H9 (cell line): ENCODE data around the gene DARS1. TPM values are rescaled to one million over a fixed set of nuclear protein-coding genes. Genes with fewer than 3 reads are reported as not detected.

ENCODE experiments used
- DNase-seq: peaks from one replicate; pipeline ENCODE4 v3.0.0-alpha.2; 2017
- H2AFZ ChIP-seq: one replicate; pipeline ENCODE4 v1.6.1; 2013; ENCODE audit warnings: mild to moderate bottlenecking, low read length, control low read depth, moderate library complexity
- H2AK5ac ChIP-seq: 2 replicates; pipeline ENCODE4 v1.6.1; 2013; ENCODE audit warnings: low read length, control low read depth, mixed read lengths; ENCODE audit not compliant: insufficient read length
- H2BK120ac ChIP-seq: one replicate; pipeline ENCODE4 v1.6.1; 2013; ENCODE audit warnings: low read depth, mild to moderate bottlenecking, low read length, control low read depth, inconsistent platforms; ENCODE audit not compliant: poor library complexity, severe bottlenecking
- H2BK12ac ChIP-seq: 2 replicates; pipeline ENCODE4 v1.6.1; 2013; ENCODE audit warnings: low read length, control low read depth, mixed read lengths, low read depth; ENCODE audit not compliant: insufficient read length
- H2BK15ac ChIP-seq: 2 replicates; pipeline ENCODE4 v1.6.1; 2013; ENCODE audit warnings: low read depth, low read length, control low read depth
- H2BK20ac ChIP-seq: one replicate; pipeline ENCODE4 v1.6.1; 2013; ENCODE audit warnings: low read depth, mild to moderate bottlenecking, low read length, control low read depth, inconsistent platforms; ENCODE audit not compliant: poor library complexity, severe bottlenecking
- H2BK5ac ChIP-seq: 2 replicates; pipeline ENCODE4 v1.6.1; 2013; ENCODE audit warnings: low read length, control low read depth, mixed read lengths; ENCODE audit not compliant: insufficient read length
- H3K14ac ChIP-seq: 2 replicates; pipeline ENCODE4 v1.6.1; 2013; ENCODE audit warnings: low read length, control low read depth; ENCODE audit not compliant: insufficient read depth
- H3K18ac ChIP-seq: 2 replicates; pipeline ENCODE4 v1.6.1; 2013; ENCODE audit warnings: low read depth, mild to moderate bottlenecking, mixed read lengths, low read length, control low read depth; ENCODE audit not compliant: insufficient read length
- H3K23ac ChIP-seq: 2 replicates; pipeline ENCODE4 v1.6.1; 2013; ENCODE audit warnings: low read length, control low read depth, mixed read lengths, low read depth; ENCODE audit not compliant: insufficient read length
- H3K23me2 ChIP-seq: 2 replicates; pipeline ENCODE4 v1.6.1; 2013; ENCODE audit warnings: low read depth, mild to moderate bottlenecking, mixed read lengths, low read length, control low read depth; ENCODE audit not compliant: insufficient read length, poor library complexity, severe bottlenecking
- H3K27ac ChIP-seq: 2 replicates; pipeline ENCODE4 v1.5.1; 2013; ENCODE audit warnings: low read length, control low read depth, mixed read lengths, low read depth; ENCODE audit not compliant: insufficient read length
- H3K27me3 ChIP-seq: 2 replicates; pipeline ENCODE4 v1.6.1; 2013; ENCODE audit warnings: low read length, control low read depth, inconsistent platforms; ENCODE audit not compliant: insufficient read depth
- H3K4ac ChIP-seq: 2 replicates; pipeline ENCODE4 v1.6.1; 2013; ENCODE audit warnings: low read depth, mild to moderate bottlenecking, control low read depth, inconsistent platforms, low read length, moderate library complexity
- H3K4me1 ChIP-seq: 2 replicates; pipeline ENCODE4 v1.6.1; 2013; ENCODE audit warnings: low read length, control low read depth, inconsistent platforms; ENCODE audit not compliant: insufficient read depth
- H3K4me2 ChIP-seq: 2 replicates; pipeline ENCODE4 v1.6.1; 2013; ENCODE audit warnings: low read length, control low read depth, mixed read lengths; ENCODE audit not compliant: insufficient read length, insufficient read depth
- H3K56ac ChIP-seq: 2 replicates; pipeline ENCODE4 v1.6.1; 2013; ENCODE audit warnings: low read depth, mild to moderate bottlenecking, mixed read lengths, low read length, control low read depth; ENCODE audit not compliant: insufficient read length
- H3K79me1 ChIP-seq: 2 replicates; pipeline ENCODE4 v1.6.1; 2013; ENCODE audit warnings: low read depth, mild to moderate bottlenecking, moderate library complexity, low read length, control low read depth, inconsistent platforms; ENCODE audit not compliant: insufficient read depth, poor library complexity, severe bottlenecking
- H3K79me2 ChIP-seq: 2 replicates; pipeline ENCODE4 v1.6.1; 2013; ENCODE audit warnings: low read length, control low read depth, inconsistent platforms; ENCODE audit not compliant: insufficient read depth
- H3K9ac ChIP-seq: 2 replicates; pipeline ENCODE4 v1.6.1; 2013; ENCODE audit warnings: low read length, control low read depth, mixed read lengths; ENCODE audit not compliant: insufficient read length; ENCODE audit errors: extremely low read depth
- H3K9me3 ChIP-seq: one replicate; pipeline ENCODE4 v1.6.1; 2013; ENCODE audit warnings: low read depth, low read length, inconsistent platforms; ENCODE audit not compliant: control insufficient read depth
- H3T11ph ChIP-seq: one replicate; pipeline ENCODE4 v1.6.1; 2013; ENCODE audit warnings: mild to moderate bottlenecking, low read length, control low read depth, inconsistent platforms
- H4K20me1 ChIP-seq: one replicate; pipeline ENCODE4 v1.6.1; 2013; ENCODE audit not compliant: control insufficient read depth, insufficient read length, insufficient read depth
- H4K5ac ChIP-seq: 2 replicates; pipeline ENCODE4 v1.6.1; 2013; ENCODE audit warnings: low read depth, mild to moderate bottlenecking, mixed read lengths, low read length, control low read depth; ENCODE audit not compliant: insufficient read length
- H4K8ac ChIP-seq: replicated peaks from 2 replicates; pipeline ENCODE4 v1.6.1; 2013; ENCODE audit warnings: low read length, control low read depth, mixed read lengths, low read depth; ENCODE audit not compliant: insufficient read length
- H4K91ac ChIP-seq: 2 replicates; pipeline ENCODE4 v1.6.1; 2013; ENCODE audit warnings: low read depth, mild to moderate bottlenecking, moderate library complexity, mixed read lengths, low read length, control low read depth; ENCODE audit not compliant: insufficient read length
- H3K27ac Mint-ChIP-seq, 3 experiments: 2 replicates in 2 of 3; 3 replicates in 1 of 3; pipeline ENCODE4 v1.8.0; 2020 to 2021; ENCODE audit warnings: mixed read lengths in 3 of 3, mild to moderate bottlenecking in 1 of 3, moderate library complexity in 1 of 3
- H3K27me3 Mint-ChIP-seq: 2 replicates; pipeline ENCODE4 v1.8.0; 2021; ENCODE audit warnings: low read depth, mild to moderate bottlenecking, moderate library complexity, mixed read lengths
- H3K36me3 Mint-ChIP-seq, 3 experiments: 2 replicates in 2 of 3; 3 replicates in 1 of 3; pipeline ENCODE4 v1.8.0; 2020 to 2021; ENCODE audit warnings: low read depth in 3 of 3, mixed read lengths in 3 of 3; ENCODE audit not compliant: insufficient read depth in 1 of 3
- H3K4me1 Mint-ChIP-seq, 2 experiments: 2 replicates each; pipeline ENCODE4 v1.8.0; 2020; ENCODE audit warnings: mixed read lengths in 2 of 2
- H3K4me3 Mint-ChIP-seq, 2 experiments: 2 replicates in 1 of 2; 3 replicates in 1 of 2; pipeline ENCODE4 v1.8.0; 2020 to 2021; ENCODE audit warnings: mild to moderate bottlenecking in 2 of 2, mixed read lengths in 2 of 2, moderate library complexity in 1 of 2
- H3K9me3 Mint-ChIP-seq, 2 experiments: 2 replicates in 1 of 2; 3 replicates in 1 of 2; pipeline ENCODE4 v1.8.0; 2020; ENCODE audit warnings: mild to moderate bottlenecking in 2 of 2, mixed read lengths in 2 of 2, moderate library complexity in 1 of 2
- CTCF ChIP-seq: fragments of 200-600 bp; sonication (generic); conservative IDR thresholded peaks from 3 replicates; pipeline ENCODE4 v1.8.0; 2021; ENCODE audit warnings: antibody characterized with exemption, mild to moderate bottlenecking
- WGBS: extraction: QIAGEN DNeasy Blood & Tissue Kit; methylation state at CpG from one replicate; pipeline ENCODE4 v1.1.7; 2013; ENCODE audit warnings: missing lambda C conversion rate, low lambda C conversion rate, mixed read lengths; ENCODE audit not compliant: insufficient read length; ENCODE audit errors: extremely low coverage; 5-methylcytosine and 5-hydroxymethylcytosine counted together
- total RNA-seq: library from RNA; stranded (reverse); gene quantifications from 2 replicates; pipeline ENCODE4 v1.2.1, GENCODE V29; 2021

The DARS1 gene
- total RNA-seq, 1 experiment from 2014 or later, result 117 TPM

GRCh38 chr2:135914485-135914884 is 70.9 kb downstream of the DARS1 start:
- no peak overlapping the region for H2BK5ac ChIP-seq
- H3T11ph ChIP-seq, result no peak overlapping the region
- no peak overlapping the region for H2BK15ac ChIP-seq
- H3K9me3 ChIP-seq, result no peaks in the 10 kb centered on the region
- Mint-ChIP-seq H3K4me3 (no peak overlapping the region), H3K36me3 (peaks cover 5 to 29% (median 23%) of the 10 kb centered on the region in 3 experiments; a peak in 6 of 7 replicates), H3K27me3 (no peaks in the 10 kb centered on the region), H3K27ac (peak overlapping the region in 1 of 3 experiments; percentile 70; a peak in 1 of 7 replicates), H3K9me3 (no peaks in the 10 kb centered on the region), H3K4me1 (no peaks in the 10 kb centered on the region)
- no peak overlapping the region for H3K56ac ChIP-seq
- no peak overlapping the region for H3K27ac ChIP-seq
- no peaks in the 10 kb centered on the region for H3K79me1 ChIP-seq
- no peak overlapping the region for H2AFZ ChIP-seq
- H4K91ac ChIP-seq, result no peak overlapping the region
- no peak overlapping the region for H2BK12ac ChIP-seq
- H2BK120ac ChIP-seq, result no peak overlapping the region
- no peak overlapping the region for H4K5ac ChIP-seq
- no peak for TF ChIP-seq CTCF
- H3K4ac ChIP-seq, result no peak overlapping the region
- H3K23me2 ChIP-seq, result no peaks in the 10 kb centered on the region
- no peak overlapping the region for H2AK5ac ChIP-seq
- H3K9ac ChIP-seq, result no peak overlapping the region
- no peak overlapping the region for H4K8ac ChIP-seq
- no peak overlapping the region for H2BK20ac ChIP-seq
- no peak overlapping the region for H3K18ac ChIP-seq
- no peak overlapping the region for H3K23ac ChIP-seq
- DNase-seq, result no peak
- H3K4me1 ChIP-seq, result no peaks in the 10 kb centered on the region
- no peaks in the 10 kb centered on the region for H4K20me1 ChIP-seq
- H3K27me3 ChIP-seq, result no peaks in the 10 kb centered on the region
- WGBS, result no CpG with 5 or more reads among the region's 3 CpGs
- H3K14ac ChIP-seq, result no peak overlapping the region
- no peak overlapping the region for H3K4me2 ChIP-seq
- H3K79me2 ChIP-seq, result no peaks in the 10 kb centered on the region
